Left cardiac atrium (tissue), 4 donors: ENCODE measurements around the gene ILF3. TPM values are rescaled to one million over a fixed set of nuclear protein-coding genes. Genes with fewer than 3 reads are reported as not detected.
"Not testable (repeated sequence)": the region's sequence is repeated elsewhere in the genome, so short reads cannot be mapped to it uniquely, and the experiment has no call there.

ENCODE experiments used
- ATAC-seq, 2 donors: fragments of 200-7000 bp; cut with Tn5 transposase; one replicate each; pipeline ENCODE4 v1.9.1; 2020; ENCODE audit warnings: mild to moderate bottlenecking in 2 of 2, moderate library complexity in 2 of 2
- DNase-seq: peaks from one replicate; pipeline ENCODE4 v3.0.0-alpha.2; 2020
- intact Hi-C, 2 donors: fragments of 100-400 bp; cut with DNase I; formaldehyde crosslinking; loops; one replicate each; pipeline versions ENCODE4 v1.14.1 to v1.15.1; 2022 to 2023
- total RNA-seq, 2 donors: library from RNA; stranded (reverse); fragmentation: NEBNext Ultra II Directional; extraction: Animal tissue kit (Norgen Biotek cat#: 25700); gene quantifications; one replicate each; pipeline ENCODE4 v1.2.1, GENCODE V29; 2021
- donor health status: DM: no; HTN: yes; CAD: no.
- donor health status: DM: no; HTN: yes; CAD: no; lungs with severe emphysema.
- donor health status: DM: yes; HTN: yes; CAD: no.
- donor health status: Dilated cardiomyopathy.

The ILF3 gene
- total RNA-seq, 2 donors from 2014 or later: 108 to 144 TPM

DNA sequence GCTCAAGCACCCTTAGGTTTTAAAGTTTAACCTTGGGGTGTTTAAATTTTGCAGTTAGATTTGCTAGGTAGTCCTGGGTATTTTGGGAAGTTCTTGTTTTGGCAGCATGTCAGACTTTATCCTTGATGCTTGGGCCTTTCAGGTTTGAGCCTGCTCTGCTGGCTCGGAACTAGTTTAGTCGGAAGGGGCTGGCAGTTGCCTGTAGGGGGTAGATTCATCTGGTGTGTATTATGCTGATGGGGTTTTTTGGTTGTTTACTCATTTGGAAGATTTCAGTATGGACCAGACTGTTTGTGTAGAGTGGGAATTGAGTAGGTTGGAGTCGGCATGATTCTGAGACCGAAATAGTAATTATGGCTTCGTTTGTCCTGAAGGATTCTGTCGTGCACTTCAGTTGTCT lies 15.1 kb downstream of the ILF3 start:
- ATAC-seq (no peak), DNase-seq (no peak)
- intact Hi-C loops: no loop called here

DNA sequence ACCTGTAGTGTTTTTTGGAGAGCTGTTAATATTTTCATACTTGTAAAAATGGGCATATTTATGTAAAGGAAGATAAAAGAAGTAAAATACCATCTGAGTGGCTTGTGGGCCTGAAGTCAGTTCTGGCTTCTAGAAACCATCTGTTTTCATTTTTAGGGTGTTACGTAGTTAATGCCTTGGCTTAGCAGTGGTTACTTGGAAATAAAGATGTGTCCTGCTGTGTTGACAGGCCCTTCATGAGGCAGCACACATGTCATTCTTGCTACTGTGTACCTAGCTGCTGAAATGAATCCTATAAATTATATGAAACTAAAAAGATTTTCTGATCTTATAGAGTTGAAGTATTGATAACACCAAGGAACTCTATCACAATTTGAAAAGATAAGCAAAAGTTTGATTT lies 16.0 kb downstream of the ILF3 start:
- DNase-seq (no peak), ATAC-seq (peak; percentile 41 to 46)
- intact Hi-C loops: no loop called here

DNA sequence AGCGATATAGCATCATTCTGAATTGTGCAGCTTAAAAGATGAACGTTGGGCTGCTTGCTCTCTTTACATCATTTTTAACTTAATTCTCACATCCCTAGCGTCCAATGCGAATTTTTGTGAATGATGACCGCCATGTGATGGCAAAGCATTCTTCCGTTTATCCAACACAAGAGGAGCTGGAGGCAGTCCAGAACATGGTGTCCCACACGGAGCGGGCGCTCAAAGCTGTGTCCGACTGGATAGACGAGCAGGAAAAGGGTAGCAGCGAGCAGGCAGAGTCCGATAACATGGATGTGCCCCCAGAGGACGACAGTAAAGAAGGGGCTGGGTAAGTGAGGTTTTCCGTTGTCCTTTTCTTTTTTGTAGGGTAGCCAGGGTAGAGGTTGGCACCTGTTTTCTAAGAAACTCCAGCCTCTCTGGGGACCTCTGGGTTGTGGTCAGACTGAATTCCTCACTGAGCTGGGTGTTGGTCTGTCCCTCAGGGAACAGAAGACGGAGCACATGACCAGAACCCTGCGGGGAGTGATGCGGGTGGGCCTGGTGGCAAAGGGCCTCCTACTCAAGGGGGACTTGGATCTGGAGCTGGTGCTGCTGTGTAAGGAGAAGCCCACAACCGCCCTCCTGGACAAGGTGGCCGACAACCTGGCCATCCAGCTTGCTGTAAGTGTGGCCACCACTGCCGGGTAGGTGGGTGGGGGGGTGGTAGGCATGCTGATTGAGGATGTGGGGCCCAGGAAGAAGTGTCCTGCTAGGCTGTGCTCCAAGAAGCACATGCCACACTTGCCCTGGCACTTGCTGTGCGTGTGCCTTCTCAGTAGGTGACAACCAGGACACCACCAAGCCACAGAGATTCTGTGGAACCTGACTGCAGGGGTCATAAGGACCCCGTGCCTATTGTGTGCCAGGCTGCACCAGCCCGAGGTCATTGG lies 17.0 kb downstream of the ILF3 start:
- no peak for ATAC-seq
- no peak for DNase-seq
- intact Hi-C loops: no loop called here

DNA sequence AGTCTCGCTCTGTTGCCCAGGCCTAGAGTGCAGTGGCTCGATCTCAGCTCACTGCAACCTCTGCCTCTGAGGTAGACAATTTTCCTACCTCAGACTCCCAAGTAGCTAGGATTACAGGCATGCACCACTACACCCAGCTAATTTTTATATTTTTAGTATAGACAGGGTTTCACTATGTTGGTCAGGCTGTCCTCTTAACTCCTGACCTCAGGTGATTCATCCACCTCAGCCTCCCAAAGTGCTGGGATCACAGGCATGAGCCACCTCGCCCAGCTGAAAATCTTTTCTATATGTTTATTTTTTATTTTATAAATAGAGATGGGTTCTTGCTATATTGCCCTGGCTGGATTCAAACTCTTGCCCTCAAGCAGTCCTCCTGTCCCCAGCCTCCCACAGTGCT lies 17.8 kb downstream of the ILF3 start:
- DNase-seq, ATAC-seq, intact Hi-C loops: not testable (repeated sequence)

DNA sequence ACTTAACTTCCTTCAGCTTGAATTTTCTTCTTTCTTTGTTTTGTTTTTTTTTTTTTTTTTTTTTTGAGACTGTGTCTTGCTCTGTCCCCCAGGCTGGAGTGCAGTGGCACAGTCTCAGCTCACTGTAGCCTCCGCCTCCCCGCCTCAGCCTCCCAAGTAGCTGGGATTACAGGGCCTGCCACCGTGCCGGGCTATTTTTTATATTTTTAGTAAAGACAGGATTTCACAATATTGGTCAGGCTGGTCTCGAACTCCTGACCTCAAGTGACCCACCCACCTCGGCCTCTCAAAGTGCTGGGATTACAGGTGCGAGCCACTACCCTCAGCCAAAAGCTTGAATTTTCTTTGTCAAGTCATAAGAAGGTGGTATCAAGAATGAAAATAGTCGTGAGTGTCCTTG lies 21.1 kb downstream of the ILF3 start:
- ATAC-seq, intact Hi-C loops, DNase-seq: not testable (repeated sequence)

- intact Hi-C loops: no loop called here
- no peak for ATAC-seq
- DNase-seq: no peak
Measured at GRCh38 chr19:10677751-10678150, 23.6 kb downstream of the ILF3 start.

- intact Hi-C loops: no loop called here
- ATAC-seq (no peak), DNase-seq (no peak)
Measured at GRCh38 chr19:10678813-10679212, 24.7 kb downstream of the ILF3 start.

GRCh38 chr19:10679743-10680142 lies 25.6 kb downstream of the ILF3 start:
- DNase-seq: no peak
- peak in 1 of 2 donors; percentile 46 for ATAC-seq
- intact Hi-C loops: no loop called here

- intact Hi-C loops: no loop called here
- no peak for DNase-seq
Measured at GRCh38 chr19:10680545-10681135, 26.5 kb downstream of the ILF3 start.

GRCh38 chr19:10681658-10682057 lies 27.5 kb downstream of the ILF3 start:
- intact Hi-C loops: no loop called here
- ATAC-seq (no peak), DNase-seq (no peak)

More at GRCh38 chr19:10680545-10681135, 26.5 kb downstream of the ILF3 start:
- no peak for ATAC-seq

DNA sequence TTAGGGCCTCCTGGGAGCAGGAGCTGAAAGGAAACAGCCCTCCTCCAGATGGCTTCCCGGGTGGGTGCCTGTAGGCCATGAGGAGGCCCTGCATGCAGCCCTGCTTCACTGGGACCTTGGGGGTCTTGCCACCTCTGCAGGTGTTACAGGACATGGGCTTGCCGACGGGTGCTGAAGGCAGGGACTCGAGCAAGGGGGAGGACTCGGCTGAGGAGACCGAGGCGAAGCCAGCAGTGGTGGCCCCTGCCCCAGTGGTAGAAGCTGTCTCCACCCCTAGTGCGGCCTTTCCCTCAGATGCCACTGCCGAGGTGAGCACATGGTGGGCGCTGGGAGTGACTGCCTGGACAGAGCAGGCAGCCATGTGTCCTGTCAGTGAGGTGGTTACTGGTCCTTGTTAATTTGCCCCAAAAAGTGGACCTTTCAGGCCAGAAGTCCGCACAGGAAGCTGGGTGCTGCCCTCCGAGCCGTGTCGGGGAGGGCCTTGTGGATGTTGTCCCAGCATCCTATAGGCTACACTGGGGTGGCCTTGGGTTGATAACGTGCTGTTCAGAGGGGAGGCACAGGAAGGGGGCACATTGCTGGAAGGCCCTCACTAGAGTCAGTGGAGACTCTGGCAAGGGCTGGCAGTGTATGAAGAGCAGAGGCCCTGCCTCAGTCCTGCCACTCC lies 28.4 kb downstream of the ILF3 start:
- ATAC-seq: no peak
- intact Hi-C loops: no loop called here
- no peak for DNase-seq

- ATAC-seq (no peak), DNase-seq (no peak)
- intact Hi-C loops: no loop called here
Measured at GRCh38 chr19:10683064-10683426, 28.9 kb downstream of the ILF3 start.

- ATAC-seq (no peak), DNase-seq (no peak)
- intact Hi-C loops: no loop called here
Measured at GRCh38 chr19:10683582-10683981, 29.4 kb downstream of the ILF3 start.

DNA sequence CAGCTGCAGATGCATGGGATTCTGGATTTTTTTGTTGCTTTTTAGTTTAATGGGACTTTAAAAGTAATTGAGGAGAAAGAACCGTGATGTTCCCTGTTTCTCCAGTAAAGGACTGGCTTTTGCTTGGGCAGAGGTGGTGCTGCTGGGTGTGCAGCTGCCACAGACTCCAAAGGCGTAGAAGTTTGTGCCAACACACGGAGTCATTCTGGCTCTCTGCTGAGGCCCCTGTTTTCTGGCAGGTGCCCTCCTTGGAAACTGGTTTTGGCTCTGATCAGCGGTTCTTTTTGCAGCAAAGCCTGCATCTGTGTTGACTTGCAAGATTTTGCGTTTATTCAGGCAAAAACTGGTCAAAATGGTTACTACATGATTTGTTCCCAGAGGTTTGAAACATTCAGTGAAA lies 31.1 kb downstream of the ILF3 start:
- DNase-seq (no peak), ATAC-seq (no peak)
- intact Hi-C loops: no loop called here

DNA sequence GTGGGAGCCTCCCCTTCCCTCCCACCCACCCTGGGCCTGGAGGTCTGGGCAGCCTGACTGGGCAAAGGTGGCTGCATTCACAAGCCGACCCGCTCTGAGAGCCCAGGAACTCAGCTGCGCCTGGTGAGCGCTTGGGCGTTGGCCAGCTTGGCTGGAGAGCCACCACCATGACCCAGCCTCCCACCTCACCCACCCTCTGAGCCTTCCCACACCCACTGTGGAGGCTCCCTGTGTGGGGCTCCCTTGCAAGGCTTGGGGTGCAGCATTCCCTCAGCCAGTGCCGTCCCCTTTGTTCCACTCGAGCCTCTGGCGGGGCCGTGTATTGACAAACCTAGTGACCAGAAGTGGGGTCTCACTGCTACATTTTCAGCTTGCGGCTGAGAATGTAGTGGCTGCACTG lies 32.0 kb downstream of the ILF3 start:
- ATAC-seq (no peak), DNase-seq (no peak)
- intact Hi-C loops: no loop called here

GRCh38 chr19:10686661-10687517 lies 32.7 kb downstream of the ILF3 start:
- ATAC-seq (peak; percentile 56 to 85), DNase-seq (peak; percentile 65)
- intact Hi-C loops: no loop called here

DNA sequence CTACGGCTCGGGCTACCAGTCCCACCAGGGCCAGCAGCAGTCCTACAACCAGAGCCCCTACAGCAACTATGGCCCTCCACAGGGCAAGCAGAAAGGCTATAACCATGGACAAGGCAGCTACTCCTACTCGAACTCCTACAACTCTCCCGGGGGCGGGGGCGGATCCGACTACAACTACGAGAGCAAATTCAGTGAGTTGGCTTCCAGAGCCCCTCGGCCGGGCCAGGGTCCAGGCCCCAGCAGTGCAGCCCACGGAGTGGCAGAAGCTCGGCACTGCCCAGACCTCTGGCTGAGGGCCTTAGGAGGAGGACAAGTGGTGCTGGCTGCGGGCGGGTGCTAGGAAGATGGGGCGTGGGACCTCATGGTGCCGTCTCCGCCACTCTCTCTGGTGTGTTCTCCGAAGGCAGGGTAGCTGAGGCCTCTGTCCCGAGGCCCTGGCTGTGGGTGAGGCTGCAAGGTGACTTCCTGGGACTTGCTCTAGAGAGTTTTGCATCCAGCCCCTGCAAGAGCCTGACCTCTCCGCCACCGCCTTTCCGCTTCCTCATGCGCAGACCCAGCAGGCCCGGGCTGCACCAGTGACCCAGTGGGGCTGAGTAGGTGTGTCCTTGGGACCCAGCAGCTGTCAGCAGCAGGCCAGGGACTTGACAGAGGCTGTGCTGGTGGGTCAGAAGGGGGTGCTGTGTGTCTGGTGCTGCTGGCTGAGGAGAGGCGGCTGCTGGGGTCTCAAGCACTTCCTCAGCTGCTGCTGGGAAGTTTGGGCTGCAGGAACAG lies 33.6 kb downstream of the ILF3 start:
- ATAC-seq (no peak), DNase-seq (no peak)
- intact Hi-C loops: no loop called here

DNA sequence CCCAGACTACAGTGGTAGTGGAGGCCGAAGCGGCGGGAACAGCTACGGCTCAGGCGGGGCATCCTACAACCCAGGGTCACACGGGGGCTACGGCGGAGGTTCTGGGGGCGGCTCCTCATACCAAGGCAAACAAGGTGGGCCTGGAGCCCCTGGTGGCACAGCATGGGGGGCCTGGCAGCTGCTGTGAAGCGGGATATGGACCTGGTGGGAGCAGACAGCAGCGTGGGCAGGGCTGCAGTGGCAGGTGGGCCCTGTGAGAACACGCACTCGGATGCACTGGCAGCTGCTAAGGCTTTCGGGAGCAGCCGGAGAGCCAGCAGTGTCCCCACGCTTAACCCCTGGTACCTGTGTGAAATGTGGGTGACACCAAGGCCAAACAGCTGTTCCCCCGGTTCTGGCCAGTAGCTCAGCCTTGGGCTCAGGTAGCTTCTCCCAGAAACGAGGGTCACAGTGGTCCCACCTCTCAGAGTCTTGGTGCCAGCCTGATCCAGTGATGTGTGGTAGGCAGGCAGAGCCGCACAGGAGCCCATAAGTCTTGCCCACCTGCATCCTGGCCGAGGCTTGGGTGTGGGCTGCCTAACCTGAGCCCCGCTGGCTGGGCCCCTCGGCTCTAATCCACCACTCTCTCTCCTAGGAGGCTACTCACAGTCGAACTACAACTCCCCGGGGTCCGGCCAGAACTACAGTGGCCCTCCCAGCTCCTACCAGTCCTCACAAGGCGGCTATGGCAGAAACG lies 34.6 kb downstream of the ILF3 start:
- ATAC-seq: no peak
- intact Hi-C loops: no loop called here

More for the DNA sequence above, 34.6 kb downstream of the ILF3 start:
- no peak for DNase-seq
